Activated T-cell treated with anti-CD3 and anti-CD28 coated beads for 48 hours (primary cell): ENCODE results near the gene ADARB1.

Source experiments
- DNase-seq: peaks from one replicate; pipeline ENCODE4 v3.0.0-alpha.2; 2020; ENCODE audit warnings: low read depth

ADARB1 gene

DNA sequence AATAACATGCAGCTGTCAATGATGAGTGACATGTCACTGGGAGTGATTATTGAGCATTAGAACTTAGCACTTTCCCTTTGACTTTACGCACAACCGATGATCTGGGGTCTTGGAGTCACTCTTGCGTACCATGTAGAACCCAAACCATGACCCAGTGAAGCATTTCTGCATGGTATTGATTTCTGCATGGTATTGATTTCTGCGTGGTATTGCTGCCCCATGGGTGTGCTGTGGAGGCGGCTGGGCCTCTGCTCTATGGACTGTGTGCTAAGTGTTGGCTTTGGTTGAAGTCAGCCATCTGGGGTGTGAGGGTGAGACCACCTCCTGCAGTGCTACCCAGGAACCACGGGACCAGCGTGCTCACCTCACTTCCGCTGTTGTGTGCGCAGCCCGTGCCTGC, 98.0 kb downstream of the ADARB1 start:
- DNase-seq: no peak

DNA sequence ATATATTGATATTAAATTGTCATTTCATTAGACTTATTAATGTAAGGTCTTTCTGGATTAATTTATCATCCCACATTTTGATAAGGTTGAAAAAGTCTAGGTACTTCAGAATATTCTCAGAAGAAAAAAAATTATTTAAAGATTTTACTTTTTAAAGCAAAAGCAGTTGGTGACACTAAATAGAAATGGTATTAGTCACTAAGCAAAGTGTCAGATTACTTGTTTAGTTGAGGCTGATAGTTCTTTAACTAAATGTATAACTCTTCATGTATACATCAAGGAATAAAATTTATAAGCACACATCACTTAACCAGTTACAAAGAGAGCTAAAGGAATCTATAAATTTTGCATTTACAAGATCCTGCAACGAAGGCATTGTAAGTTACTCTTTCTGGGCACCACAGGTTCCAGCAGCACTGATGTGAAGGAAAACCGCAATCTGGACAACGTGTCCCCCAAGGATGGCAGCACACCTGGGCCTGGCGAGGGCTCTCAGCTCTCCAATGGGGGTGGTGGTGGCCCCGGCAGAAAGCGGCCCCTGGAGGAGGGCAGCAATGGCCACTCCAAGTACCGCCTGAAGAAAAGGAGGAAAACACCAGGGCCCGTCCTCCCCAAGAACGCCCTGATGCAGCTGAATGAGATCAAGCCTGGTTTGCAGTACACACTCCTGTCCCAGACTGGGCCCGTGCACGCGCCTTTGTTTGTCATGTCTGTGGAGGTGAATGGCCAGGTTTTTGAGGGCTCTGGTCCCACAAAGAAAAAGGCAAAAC, 101.1 kb downstream of the ADARB1 start:
- DNase-seq: no peak

DNA sequence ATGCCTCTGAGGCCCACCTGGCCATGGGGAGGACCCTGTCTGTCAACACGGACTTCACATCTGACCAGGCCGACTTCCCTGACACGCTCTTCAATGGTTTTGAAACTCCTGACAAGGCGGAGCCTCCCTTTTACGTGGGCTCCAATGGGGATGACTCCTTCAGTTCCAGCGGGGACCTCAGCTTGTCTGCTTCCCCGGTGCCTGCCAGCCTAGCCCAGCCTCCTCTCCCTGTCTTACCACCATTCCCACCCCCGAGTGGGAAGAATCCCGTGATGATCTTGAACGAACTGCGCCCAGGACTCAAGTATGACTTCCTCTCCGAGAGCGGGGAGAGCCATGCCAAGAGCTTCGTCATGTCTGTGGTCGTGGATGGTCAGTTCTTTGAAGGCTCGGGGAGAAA, 101.8 kb downstream of the ADARB1 start:
- no peak for DNase-seq

DNA sequence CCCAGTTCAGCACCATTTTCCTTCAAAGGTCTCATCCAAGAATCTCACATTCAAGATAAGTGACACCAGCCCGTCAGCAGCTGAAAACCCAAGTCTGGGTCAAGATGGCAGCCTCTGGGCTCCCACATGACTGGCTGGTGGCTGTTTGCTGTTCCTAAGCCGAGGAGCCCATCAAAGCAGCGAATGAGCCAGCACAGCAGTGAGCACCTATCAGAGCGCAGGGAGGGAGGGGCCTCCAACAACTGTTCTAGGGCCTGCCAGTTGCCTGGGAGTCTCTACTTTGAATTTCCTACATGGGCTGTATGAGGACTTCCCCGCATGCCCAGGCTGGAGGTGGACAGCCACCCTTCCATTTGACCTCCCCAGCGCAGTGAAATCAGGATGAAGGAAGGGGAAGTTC, 102.7 kb downstream of the ADARB1 start:
- DNase-seq: no peak

- no peak for DNase-seq
Observed at GRCh38 chr21:45178070-45178608, 103.8 kb downstream of the ADARB1 start.

DNA sequence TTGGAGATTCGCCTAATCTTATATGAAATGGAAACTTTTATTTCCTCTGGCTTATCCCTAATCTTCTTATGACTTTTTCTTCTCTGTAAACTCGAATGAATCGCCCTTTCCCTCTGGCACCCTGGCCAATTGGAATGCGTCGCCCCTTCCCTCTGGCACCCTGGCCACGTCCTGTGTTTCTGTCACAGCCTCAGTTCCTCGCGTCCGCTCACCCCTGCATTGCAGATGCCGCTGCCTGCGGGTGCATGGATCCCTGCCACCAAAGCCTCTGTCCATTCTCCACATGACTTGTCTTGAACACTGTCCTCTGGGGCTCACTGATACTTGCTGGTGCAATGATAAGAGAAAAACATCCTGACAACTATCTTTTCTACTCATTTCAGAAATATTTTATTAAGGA, 104.6 kb downstream of the ADARB1 start:
- no peak for DNase-seq

GRCh38 chr21:45179568-45180245, 105.3 kb downstream of the ADARB1 start:
- no peak for DNase-seq

GRCh38 chr21:45180246-45180599, 105.8 kb downstream of the ADARB1 start:
- no peak for DNase-seq

- no peak for DNase-seq
Observed at GRCh38 chr21:45182958-45183357, 108.6 kb downstream of the ADARB1 start.

DNA sequence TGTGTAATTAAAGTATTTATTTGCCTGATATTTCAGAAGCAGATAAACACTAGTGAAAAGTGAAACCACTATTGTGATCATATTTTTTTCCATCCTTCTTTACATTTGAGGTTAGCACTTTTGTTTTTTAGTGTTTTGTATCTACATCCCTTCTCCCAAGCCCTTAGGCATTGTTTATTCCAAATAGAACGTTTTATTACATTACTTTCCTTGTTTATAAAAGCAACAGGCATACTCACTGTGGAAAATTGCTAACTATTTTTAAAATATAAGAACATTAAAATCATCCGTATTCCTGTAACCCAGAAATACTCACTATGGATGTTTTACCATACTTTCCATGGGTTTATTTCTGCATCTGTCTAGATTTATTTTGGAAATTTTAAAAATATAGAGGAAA, 109.5 kb downstream of the ADARB1 start:
- no peak for DNase-seq

DNA sequence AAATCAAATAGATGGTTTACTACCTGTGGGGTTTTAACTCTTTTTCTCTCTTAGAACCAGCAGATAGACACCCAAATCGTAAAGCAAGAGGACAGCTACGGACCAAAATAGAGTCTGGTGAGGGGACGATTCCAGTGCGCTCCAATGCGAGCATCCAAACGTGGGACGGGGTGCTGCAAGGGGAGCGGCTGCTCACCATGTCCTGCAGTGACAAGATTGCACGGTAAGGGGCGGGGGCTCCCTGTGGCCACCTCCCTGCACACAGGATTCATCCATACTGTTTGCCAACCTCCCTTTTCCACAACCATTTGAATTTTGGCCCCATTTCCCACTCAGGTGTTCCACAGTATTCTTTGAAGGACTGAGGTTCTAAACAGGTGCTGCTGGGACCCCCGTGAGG, 110.5 kb downstream of the ADARB1 start:
- DNase-seq: no peak

GRCh38 chr21:45186709-45187108, 112.3 kb downstream of the ADARB1 start:
- DNase-seq: no peak

DNA sequence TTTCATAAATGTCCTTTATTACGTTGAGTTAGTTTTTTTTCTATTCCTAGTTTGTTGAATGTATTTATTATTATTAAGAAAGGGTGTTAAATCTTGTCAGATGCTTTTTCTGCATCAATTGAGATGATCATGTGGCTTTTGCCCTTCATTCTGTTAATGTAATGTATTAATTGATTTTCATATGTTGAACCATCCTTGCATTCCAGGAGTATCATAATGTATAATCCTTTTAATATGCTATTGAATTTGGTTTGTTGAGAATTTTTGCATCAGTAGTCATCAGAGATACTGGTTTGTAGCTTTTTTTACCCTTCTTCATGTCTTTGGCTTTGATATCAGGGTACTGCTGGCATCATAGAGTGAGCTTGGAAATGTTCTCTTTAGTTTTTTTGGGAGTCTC, 113.3 kb downstream of the ADARB1 start:
- DNase-seq: no peak

- DNase-seq: no peak
Observed at GRCh38 chr21:45190013-45190412, 115.6 kb downstream of the ADARB1 start.

DNA sequence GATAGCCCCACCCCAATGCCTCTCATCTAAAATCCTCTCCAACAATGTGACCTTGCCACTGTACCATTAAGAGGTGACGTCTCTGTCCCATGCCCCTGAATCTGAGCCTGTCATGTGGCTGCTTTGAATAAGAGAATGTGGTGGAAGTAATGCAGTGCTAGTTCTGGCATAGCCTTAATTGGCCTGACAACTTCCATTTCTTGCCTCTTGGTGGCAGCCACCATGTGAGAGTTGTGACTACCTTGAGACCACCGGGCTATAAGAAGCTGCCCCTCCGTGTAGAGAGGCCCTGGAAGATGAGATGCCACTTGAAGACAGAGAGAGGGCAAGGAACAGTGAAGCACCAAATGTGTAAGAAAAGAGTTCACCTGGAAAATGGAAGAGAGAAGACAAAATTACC, 118.0 kb downstream of the ADARB1 start:
- no peak for DNase-seq

- DNase-seq: no peak
Observed at GRCh38 chr21:45196620-45197019, 122.2 kb downstream of the ADARB1 start.

- no peak for DNase-seq
Observed at GRCh38 chr21:45199201-45199600, 124.8 kb downstream of the ADARB1 start.

DNA sequence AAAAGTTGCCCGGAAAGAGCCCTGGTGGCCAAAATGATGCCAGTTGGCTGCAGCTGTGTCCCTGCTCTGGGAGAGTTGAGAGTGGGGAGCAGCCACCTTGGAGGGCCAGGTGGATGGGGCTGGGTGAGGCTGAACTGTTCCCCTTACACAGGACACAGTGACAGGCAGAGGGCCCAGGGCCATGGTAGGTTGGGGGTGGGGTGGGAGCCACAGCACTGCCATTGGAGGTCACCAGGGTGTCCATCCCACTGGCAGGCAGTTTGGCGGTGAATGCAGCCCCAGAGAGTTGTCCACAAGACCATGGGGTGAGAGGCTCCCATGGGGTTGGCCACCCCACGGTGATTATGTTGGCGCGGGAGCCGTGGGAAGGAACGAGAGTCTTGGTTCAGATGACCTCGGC, 125.7 kb downstream of the ADARB1 start:
- DNase-seq: no peak

DNA sequence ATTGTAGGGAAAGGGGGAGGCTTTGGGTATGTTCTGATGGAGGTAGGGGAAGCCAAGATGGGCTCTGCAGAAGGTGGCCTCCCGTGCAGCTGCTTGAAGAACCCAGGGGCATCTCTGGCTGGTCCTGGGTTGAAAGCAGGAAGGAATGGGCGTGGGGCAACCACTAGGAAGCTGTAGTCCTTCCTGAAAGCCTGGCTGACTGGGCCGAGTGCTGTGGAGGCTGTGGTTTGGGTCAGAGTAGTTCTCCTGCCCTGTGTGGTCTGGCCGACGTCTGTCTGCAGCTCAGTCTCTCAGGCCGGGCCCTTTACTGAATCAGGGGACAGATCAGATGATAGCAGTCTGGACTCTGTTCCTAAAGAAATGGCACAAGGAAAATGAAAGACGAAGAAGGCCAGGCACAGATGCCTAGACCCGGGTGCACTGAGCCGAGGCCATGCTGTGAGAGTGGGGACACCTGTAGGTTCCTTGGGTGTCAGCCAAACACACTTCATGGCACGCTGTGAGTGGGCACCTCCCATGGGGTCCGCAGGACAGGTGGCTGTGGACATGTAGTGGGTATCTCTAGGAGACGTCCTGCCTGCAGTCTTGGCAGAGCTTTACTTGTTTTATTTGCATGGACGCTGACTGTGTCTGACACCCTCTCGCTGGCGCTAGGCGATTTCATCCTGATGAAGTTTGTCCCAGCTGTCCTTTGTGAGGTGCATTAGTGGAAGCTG, 126.4 kb downstream of the ADARB1 start:
- no peak for DNase-seq

DNA sequence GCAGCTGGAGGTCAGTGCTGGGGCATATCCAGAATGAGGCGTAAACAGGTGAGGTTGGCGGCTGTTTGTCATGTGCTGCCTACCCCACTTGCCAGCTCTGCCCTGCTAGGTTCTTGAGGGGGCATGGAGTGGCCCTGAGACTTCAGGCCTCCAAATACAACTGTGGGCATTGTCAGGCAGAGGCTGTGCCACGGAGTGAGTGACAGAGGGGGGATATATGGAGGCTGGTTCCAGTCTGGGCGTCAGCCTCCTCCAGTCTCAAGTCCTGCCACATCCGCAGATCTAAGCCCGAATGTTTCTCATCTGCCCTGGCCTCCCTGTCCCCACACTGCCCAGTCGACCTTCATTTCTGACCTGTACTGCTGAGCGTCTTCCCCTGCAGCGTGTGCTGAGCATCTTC, 128.0 kb downstream of the ADARB1 start:
- DNase-seq: no peak

- DNase-seq: no peak
Observed at GRCh38 chr21:45202889-45203288, 128.5 kb downstream of the ADARB1 start.

GRCh38 chr21:45203983-45204382, 129.6 kb downstream of the ADARB1 start:
- no peak for DNase-seq

DNA sequence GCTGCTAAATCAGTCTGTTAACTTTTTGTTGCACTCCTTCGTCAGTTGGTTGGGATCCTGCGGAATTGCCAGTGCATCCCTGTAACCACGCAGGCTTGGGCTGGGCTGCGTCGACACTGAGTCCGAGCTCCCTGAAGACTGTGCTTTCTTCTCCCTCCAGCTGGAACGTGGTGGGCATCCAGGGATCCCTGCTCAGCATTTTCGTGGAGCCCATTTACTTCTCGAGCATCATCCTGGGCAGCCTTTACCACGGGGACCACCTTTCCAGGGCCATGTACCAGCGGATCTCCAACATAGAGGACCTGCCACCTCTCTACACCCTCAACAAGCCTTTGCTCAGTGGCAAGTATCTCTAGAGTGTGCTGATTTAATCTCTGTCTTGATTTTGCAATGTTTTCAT, 130.0 kb downstream of the ADARB1 start:
- no peak for DNase-seq
